ENCODE measurements around the gene PDE4D. TPM values are rescaled to one million over a fixed set of nuclear protein-coding genes. Genes with fewer than 3 reads are reported as not detected.

PDE4D gene
- total and polyA plus RNA-seq, 3 experiments from 2014 or later, result 5.6 to 18.3 (median 17.7) TPM

GRCh38 chr5:59246882-59247281 lies 646.6 kb downstream of the PDE4D start:
- peaks cover 0 to 4% (median 0%) of the 10 kb centered on the region in 5 donors for H3K9me3 Mint-ChIP-seq
- H3K4me3 ChIP-seq (ENCODE audit: low read length), result no peak overlapping the region
- H3K27ac ChIP-seq (ENCODE audit: low read depth, low read length), result no peak overlapping the region
- no peaks in the 10 kb centered on the region for H3K9me3 ChIP-seq (ENCODE audit: low read length)
- no peak overlapping the region for H3K4me3 Mint-ChIP-seq
- no peak for DNase-seq
- POLR2A ChIA-PET, result no interaction called here
- H3K27me3 ChIP-seq (ENCODE audit: insufficient read depth, low read length, poor library complexity, severe bottlenecking), result no peaks in the 10 kb centered on the region
- CTCF ChIA-PET, result interaction anchor here (1.2 kb wide), 1 partner anchor 8 kb away, joined by 3 read pairs; no protein-coding TSS in a partner anchor
- H3K27me3 Mint-ChIP-seq, result peaks cover 6 to 18% of the 10 kb centered on the region in 2 donors
- no peaks in the 10 kb centered on the region for H3K4me1 Mint-ChIP-seq
- no peak overlapping the region for H3K27ac Mint-ChIP-seq
- H3K4me1 ChIP-seq (ENCODE audit: insufficient read depth, low read length), result no peaks in the 10 kb centered on the region
- H3K36me3 ChIP-seq (ENCODE audit: insufficient read depth, low read length), result no peaks in the 10 kb centered on the region
- H3K36me3 Mint-ChIP-seq, result no peaks in the 10 kb centered on the region

- Histone ChIP-seq H3K36me3 (ENCODE audit: insufficient read depth, low read length) (no peaks in the 10 kb centered on the region), H3K27ac (ENCODE audit: low read depth, low read length) (no peak overlapping the region), H3K27me3 (ENCODE audit: insufficient read depth, low read length, poor library complexity, severe bottlenecking) (no peaks in the 10 kb centered on the region), H3K4me1 (ENCODE audit: insufficient read depth, low read length) (no peaks in the 10 kb centered on the region), H3K9me3 (ENCODE audit: low read length) (no peaks in the 10 kb centered on the region), H3K4me3 (ENCODE audit: low read length) (no peak overlapping the region)
- no peak overlapping the region for H3K27ac Mint-ChIP-seq
- ChIA-PET POLR2A (no interaction called here), CTCF (interaction anchor here (1.2 kb wide), 1 partner anchor 7 kb away, joined by 3 read pairs; no protein-coding TSS in a partner anchor)
- peaks cover 0 to 4% (median 0%) of the 10 kb centered on the region in 5 donors for H3K9me3 Mint-ChIP-seq
- no peak for DNase-seq
- H3K4me1 Mint-ChIP-seq, result no peaks in the 10 kb centered on the region
- H3K27me3 Mint-ChIP-seq, result peaks cover 6 to 14% of the 10 kb centered on the region in 2 donors
- no peaks in the 10 kb centered on the region for H3K36me3 Mint-ChIP-seq
- H3K4me3 Mint-ChIP-seq, result no peak overlapping the region
Observed at GRCh38 chr5:59246145-59246869, 647.2 kb downstream of the PDE4D start.

GRCh38 chr5:59245198-59245597 lies 648.3 kb downstream of the PDE4D start:
- Histone ChIP-seq H3K4me3 (ENCODE audit: low read length) (no peak overlapping the region), H3K9me3 (ENCODE audit: low read length) (no peaks in the 10 kb centered on the region), H3K4me1 (ENCODE audit: insufficient read depth, low read length) (no peaks in the 10 kb centered on the region), H3K27ac (ENCODE audit: low read depth, low read length) (no peak overlapping the region), H3K27me3 (ENCODE audit: insufficient read depth, low read length, poor library complexity, severe bottlenecking) (no peaks in the 10 kb centered on the region), H3K36me3 (ENCODE audit: insufficient read depth, low read length) (no peaks in the 10 kb centered on the region)
- Mint-ChIP-seq H3K4me1 (no peaks in the 10 kb centered on the region), H3K4me3 (no peak overlapping the region), H3K36me3 (no peaks in the 10 kb centered on the region), H3K27me3 (peaks cover 6 to 18% of the 10 kb centered on the region in 2 donors), H3K9me3 (no peaks in the 10 kb centered on the region), H3K27ac (no peak overlapping the region)
- ChIA-PET CTCF (no interaction called here), POLR2A (no interaction called here)
- no peak for DNase-seq

- POLR2A ChIA-PET, result no interaction called here
- Mint-ChIP-seq H3K4me3 (no peak overlapping the region), H3K27me3 (peaks cover 3 to 35% of the 10 kb centered on the region in 2 donors), H3K9me3 (no peaks in the 10 kb centered on the region), H3K27ac (no peak overlapping the region), H3K36me3 (no peaks in the 10 kb centered on the region), H3K4me1 (peaks cover 0 to 8% (median 5%) of the 10 kb centered on the region in 3 donors)
- CTCF ChIA-PET, result no interaction called here
- H3K27me3 ChIP-seq (ENCODE audit: insufficient read depth, low read length, poor library complexity, severe bottlenecking), result no peaks in the 10 kb centered on the region
- H3K9me3 ChIP-seq (ENCODE audit: low read length), result no peaks in the 10 kb centered on the region
- H3K36me3 ChIP-seq (ENCODE audit: insufficient read depth, low read length), result no peaks in the 10 kb centered on the region
- DNase-seq, result no peak
- H3K27ac ChIP-seq (ENCODE audit: low read depth, low read length), result no peak overlapping the region
- no peak overlapping the region for H3K4me3 ChIP-seq (ENCODE audit: low read length)
- no peaks in the 10 kb centered on the region for H3K4me1 ChIP-seq (ENCODE audit: insufficient read depth, low read length)
Observed at GRCh38 chr5:59241552-59241951, 652.0 kb downstream of the PDE4D start.

- Mint-ChIP-seq H3K4me1 (peaks cover 0 to 8% (median 5%) of the 10 kb centered on the region in 3 donors), H3K27ac (no peak overlapping the region), H3K27me3 (peaks cover 4 to 35% of the 10 kb centered on the region in 2 donors), H3K4me3 (no peak overlapping the region), H3K9me3 (no peaks in the 10 kb centered on the region), H3K36me3 (no peaks in the 10 kb centered on the region)
- ChIA-PET POLR2A (no interaction called here), CTCF (no interaction called here)
- Histone ChIP-seq H3K27ac (ENCODE audit: low read depth, low read length) (no peak overlapping the region), H3K9me3 (ENCODE audit: low read length) (no peaks in the 10 kb centered on the region), H3K4me1 (ENCODE audit: insufficient read depth, low read length) (no peaks in the 10 kb centered on the region), H3K36me3 (ENCODE audit: insufficient read depth, low read length) (no peaks in the 10 kb centered on the region), H3K4me3 (ENCODE audit: low read length) (no peak overlapping the region), H3K27me3 (ENCODE audit: insufficient read depth, low read length, poor library complexity, severe bottlenecking) (no peaks in the 10 kb centered on the region)
- DNase-seq, result no peak
Observed at GRCh38 chr5:59241119-59241518, 652.4 kb downstream of the PDE4D start.

GRCh38 chr5:59238126-59238902 lies 655.2 kb downstream of the PDE4D start:
- Mint-ChIP-seq H3K27ac (peak overlapping the region in 1 of 8 donors; percentile 34), H3K4me1 (peaks cover 0 to 8% (median 5%) of the 10 kb centered on the region in 3 donors), H3K9me3 (no peaks in the 10 kb centered on the region), H3K36me3 (no peaks in the 10 kb centered on the region), H3K27me3 (peaks cover 6 to 35% of the 10 kb centered on the region in 2 donors), H3K4me3 (no peak overlapping the region)
- Histone ChIP-seq H3K27me3 (ENCODE audit: insufficient read depth, low read length, poor library complexity, severe bottlenecking) (no peaks in the 10 kb centered on the region), H3K4me1 (ENCODE audit: insufficient read depth, low read length) (no peaks in the 10 kb centered on the region), H3K4me3 (ENCODE audit: low read length) (no peak overlapping the region), H3K36me3 (ENCODE audit: insufficient read depth, low read length) (no peaks in the 10 kb centered on the region), H3K27ac (ENCODE audit: low read depth, low read length) (no peak overlapping the region), H3K9me3 (ENCODE audit: low read length) (no peaks in the 10 kb centered on the region)
- DNase-seq, result peak in 1 of 5 donors; percentile 17
- CTCF ChIA-PET, result interaction anchor here (1.1 kb wide), 1 partner anchor 9 kb away, joined by 3 read pairs; no protein-coding TSS in a partner anchor
- POLR2A ChIA-PET, result no interaction called here

- Mint-ChIP-seq H3K27ac (no peak overlapping the region), H3K9me3 (no peaks in the 10 kb centered on the region), H3K4me3 (no peak overlapping the region), H3K36me3 (no peaks in the 10 kb centered on the region), H3K27me3 (peaks cover 3 to 25% of the 10 kb centered on the region in 2 donors), H3K4me1 (peaks cover 0 to 8% (median 5%) of the 10 kb centered on the region in 3 donors)
- Histone ChIP-seq H3K9me3 (ENCODE audit: low read length) (no peaks in the 10 kb centered on the region), H3K4me1 (ENCODE audit: insufficient read depth, low read length) (no peaks in the 10 kb centered on the region), H3K27ac (ENCODE audit: low read depth, low read length) (no peak overlapping the region), H3K36me3 (ENCODE audit: insufficient read depth, low read length) (no peaks in the 10 kb centered on the region), H3K4me3 (ENCODE audit: low read length) (no peak overlapping the region), H3K27me3 (ENCODE audit: insufficient read depth, low read length, poor library complexity, severe bottlenecking) (no peaks in the 10 kb centered on the region)
- ChIA-PET POLR2A (no interaction called here), CTCF (interaction anchor here (0.9 kb wide), 1 partner anchor 13 kb away, joined by 3 read pairs; no protein-coding TSS in a partner anchor)
- no peak for DNase-seq
Observed at GRCh38 chr5:59236986-59237385, 656.5 kb downstream of the PDE4D start.

GRCh38 chr5:59236448-59236847 lies 657.1 kb downstream of the PDE4D start:
- CTCF ChIA-PET, result interaction anchor here (0.9 kb wide), 1 partner anchor 14 kb away, joined by 3 read pairs; no protein-coding TSS in a partner anchor
- no peak overlapping the region for H3K27ac Mint-ChIP-seq
- H3K36me3 Mint-ChIP-seq, result no peaks in the 10 kb centered on the region

More at GRCh38 chr5:59236448-59236847, 657.1 kb downstream of the PDE4D start:
- Histone ChIP-seq H3K27ac (ENCODE audit: low read depth, low read length) (no peak overlapping the region), H3K4me1 (ENCODE audit: insufficient read depth, low read length) (no peaks in the 10 kb centered on the region), H3K9me3 (ENCODE audit: low read length) (no peaks in the 10 kb centered on the region), H3K27me3 (ENCODE audit: insufficient read depth, low read length, poor library complexity, severe bottlenecking) (no peaks in the 10 kb centered on the region), H3K4me3 (ENCODE audit: low read length) (no peak overlapping the region), H3K36me3 (ENCODE audit: insufficient read depth, low read length) (no peaks in the 10 kb centered on the region)
- no peaks in the 10 kb centered on the region for H3K9me3 Mint-ChIP-seq
- peaks cover 0 to 9% (median 8%) of the 10 kb centered on the region in 3 donors for H3K4me1 Mint-ChIP-seq
- peaks cover 3 to 25% of the 10 kb centered on the region in 2 donors for H3K27me3 Mint-ChIP-seq
- POLR2A ChIA-PET, result no interaction called here
- DNase-seq, result no peak
- H3K4me3 Mint-ChIP-seq, result no peak overlapping the region
